Middle frontal gyrus (tissue), 1 donor: ENCODE measurements around the gene PPP2R5C.

Experiments used
- DNase-seq: peaks from one replicate; pipeline ENCODE4 v3.0.0-alpha.2; 2015; ENCODE audit warnings: low spot score; ENCODE audit errors: extremely low spot score

PPP2R5C gene

DNA sequence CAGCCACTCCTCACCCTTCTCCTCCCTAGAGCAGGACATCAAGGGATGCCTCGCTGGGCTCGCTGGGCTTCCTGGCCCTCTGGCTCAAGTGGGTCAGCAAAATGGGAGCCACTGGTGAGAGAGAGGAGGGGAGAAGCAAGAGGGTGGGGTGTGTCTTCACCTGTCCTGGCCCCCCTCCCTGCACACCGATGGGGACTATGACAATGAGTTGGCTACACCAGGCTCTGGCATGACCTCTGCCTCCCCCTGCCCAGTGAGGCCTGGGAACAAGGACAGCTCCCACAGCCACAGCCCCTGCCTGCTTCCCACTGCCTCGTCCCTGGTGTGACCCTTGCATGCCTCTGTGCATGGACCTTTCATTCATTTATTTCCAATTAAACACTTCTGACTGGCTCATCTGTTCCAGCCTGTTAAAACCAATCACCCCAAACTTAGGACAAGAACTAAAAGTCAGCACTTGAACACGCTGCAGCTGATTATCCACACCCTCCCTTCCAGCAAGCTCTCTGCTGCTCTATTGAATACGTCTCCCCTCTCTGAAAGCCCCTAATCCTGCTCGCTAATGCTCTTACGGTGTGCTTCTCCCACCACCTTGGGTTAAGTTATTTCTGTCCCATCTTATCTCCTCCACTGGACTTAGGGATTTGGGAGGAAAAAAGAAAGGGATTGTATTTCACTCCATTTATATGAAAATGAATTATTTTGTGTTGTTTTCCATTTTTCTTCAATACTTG, 5.8 kb upstream of the PPP2R5C start:
- DNase-seq: no peak

- no peak for DNase-seq
These were observed 4.3 kb upstream of the PPP2R5C start for GRCh38 chr14:101757064-101757838.

GRCh38 chr14:101757839-101758211, 3.7 kb upstream of the PPP2R5C start:
- DNase-seq: no peak

GRCh38 chr14:101758913-101759593, 2.5 kb upstream of the PPP2R5C start:
- DNase-seq: no peak

DNA sequence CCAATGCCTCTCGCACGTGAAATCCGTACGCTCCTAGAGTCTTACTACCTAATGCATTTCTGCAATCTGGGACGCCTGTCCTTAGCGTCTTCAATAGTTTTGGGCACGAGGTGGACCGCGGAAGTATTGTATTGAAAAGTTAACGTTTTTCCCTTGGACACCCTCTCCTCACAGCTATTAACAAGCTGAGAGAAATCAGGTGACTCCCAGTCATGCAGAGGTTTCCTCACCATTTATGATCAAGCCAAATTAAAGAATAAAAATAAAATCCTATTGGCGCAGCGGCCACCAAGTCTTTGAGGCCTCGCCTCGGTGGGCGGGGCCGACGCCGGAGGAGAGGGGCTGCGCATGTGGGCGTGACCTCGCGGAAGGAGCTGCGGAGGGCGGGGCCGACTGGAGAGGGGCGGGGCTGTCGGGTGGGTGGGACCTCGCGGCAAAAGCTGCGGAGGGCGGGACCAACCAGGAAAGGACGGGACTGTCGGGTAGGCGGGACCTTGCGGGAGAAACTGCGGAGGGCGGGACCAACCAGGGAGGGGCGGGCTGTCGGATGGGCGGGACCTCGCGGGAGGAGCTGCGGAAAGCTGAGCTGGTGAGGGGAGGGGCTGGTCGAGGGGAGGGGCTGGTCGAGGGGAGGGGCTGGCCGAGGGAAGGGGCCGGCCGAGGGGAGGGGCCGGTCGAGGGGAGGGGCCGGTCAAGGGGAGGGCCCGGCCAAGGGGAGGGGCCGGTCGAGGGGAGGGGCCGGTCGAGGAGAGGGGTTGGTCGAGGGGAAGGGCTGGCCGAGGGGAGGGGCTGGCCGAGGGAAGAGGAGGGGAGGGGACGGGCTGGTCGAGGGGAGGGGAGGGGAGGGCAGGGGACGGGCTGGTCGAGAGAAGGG, 1.1 kb upstream of the PPP2R5C start:
- DNase-seq: peak; percentile 84

GRCh38 chr14:101761881-101762529, 496 bp downstream of the PPP2R5C start:
- DNase-seq: no peak

DNA sequence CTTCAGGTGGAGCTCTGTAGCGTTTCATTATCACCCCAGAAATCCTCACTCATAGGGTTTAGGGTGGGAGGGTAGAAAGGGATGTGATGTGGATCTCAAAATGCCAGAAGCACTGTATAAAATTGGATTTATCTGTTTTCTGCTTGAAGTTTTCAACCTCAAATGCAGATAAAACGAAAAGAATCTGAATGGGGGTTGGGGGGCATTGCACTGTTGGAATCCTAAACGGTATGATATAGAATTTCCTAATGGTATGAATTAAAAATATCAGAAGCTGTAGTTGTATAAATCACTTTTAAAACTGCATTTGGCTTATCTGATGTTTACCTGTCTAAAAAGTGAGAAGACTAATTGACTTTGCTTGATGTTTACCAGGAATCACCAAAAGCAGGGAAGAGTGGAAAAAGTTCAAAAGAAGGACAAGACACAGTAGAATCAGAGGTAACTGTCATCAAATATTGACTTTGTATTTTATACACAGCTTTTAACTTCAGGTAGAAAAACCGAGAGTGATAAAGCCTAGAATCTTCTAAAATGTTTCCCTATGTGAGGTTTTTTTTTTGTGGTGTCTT, 1.1 kb downstream of the PPP2R5C start:
- DNase-seq: no peak

GRCh38 chr14:101763941-101764709, 2.6 kb downstream of the PPP2R5C start:
- no peak for DNase-seq

GRCh38 chr14:101767618-101768362, 6.3 kb downstream of the PPP2R5C start:
- no peak for DNase-seq

DNA sequence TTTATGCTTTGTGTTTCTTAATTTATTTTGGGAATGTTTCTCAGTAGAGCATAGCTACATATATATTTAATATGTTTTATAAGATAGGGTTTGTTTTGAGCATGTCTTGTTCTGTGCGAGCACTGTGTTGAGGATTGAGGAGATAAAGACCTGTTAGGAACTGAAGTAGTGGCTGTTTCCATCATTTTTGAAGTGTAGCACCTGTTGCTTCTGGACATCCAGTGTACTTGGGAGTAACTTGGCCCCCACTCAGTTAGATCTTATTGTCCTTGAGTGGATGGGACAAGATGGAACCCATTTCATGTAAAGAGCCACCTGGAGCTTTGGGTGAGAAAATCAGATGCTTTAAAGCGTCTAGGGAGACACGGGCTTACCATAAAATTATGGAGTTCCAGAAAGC, 8.7 kb downstream of the PPP2R5C start:
- no peak for DNase-seq

DNA sequence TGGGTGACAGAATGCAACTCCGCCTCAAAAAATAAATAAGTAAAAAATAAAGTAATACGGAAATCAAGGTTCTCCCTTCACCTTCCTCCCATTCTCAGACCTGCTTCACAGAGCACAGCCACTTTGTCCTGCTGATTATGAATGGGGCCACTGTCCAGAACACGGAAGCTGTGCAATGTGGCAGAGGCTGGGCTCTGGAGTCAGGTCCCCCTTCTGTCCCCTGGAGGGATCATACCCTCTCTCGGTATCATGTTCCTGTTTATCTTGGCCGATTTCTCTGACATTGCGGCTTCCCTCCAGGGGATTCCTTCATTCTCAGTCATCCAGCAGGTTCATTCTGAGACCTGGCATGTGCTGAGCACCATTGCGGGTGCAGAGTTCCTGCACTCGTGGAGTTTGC, 11.3 kb downstream of the PPP2R5C start:
- DNase-seq: no peak

DNA sequence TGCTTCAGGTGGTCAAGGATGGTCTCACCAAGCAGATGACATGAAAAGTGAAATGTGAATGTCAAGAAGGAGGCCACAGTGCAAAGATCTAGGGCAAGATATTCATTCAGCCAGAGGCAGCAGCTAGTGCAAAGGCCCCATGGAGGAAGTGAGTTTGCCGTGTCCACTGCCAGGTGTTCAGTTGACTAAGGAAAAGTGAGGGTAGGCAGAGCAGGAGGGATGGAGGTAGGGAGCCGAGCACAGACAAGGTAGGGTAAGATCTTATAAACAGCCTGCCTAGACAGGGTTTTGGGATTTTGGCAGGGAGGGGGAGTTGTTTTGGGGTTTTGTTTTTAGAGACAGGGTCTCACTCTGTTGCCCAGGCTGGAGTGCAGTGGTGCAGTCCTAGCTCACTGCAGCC, 11.9 kb downstream of the PPP2R5C start:
- no peak for DNase-seq

DNA sequence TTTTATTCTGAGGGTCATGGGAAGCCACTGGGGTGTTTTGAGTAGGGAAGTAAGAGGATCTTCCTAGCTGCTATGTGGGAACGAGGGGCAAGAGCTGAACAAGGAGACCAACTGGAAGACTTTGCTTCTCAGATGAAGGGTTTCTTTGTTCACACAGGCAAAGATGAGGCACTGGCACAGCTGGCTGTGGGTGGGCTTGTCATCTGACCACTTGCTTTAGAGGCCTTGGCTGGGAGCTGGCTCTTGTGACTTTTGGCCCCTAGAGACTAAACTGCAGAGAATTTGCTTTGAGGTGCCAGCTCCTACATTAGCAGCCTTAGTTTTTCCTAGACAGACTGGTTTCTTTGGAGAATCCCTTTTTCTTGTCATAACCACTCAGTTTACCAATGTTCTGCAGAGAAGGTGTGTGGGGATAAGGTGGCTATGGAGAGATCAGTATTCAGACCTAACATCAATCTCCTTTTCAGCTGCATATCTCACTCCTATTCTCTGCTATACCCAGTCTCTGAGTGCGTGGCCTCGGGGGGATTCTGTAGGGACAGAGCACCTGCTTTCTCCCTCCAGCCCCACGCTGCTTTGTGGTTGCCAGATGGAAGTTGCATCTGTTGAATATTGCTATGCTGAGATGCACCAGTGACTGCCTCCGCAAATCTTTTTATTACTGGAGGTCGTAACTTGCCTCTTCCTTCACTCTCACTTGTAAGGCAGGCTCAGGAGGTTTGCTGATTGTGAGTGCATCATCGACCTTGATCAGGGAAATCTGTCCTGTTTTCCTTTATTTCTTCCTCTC, 12.7 kb downstream of the PPP2R5C start:
- DNase-seq: no peak

DNA sequence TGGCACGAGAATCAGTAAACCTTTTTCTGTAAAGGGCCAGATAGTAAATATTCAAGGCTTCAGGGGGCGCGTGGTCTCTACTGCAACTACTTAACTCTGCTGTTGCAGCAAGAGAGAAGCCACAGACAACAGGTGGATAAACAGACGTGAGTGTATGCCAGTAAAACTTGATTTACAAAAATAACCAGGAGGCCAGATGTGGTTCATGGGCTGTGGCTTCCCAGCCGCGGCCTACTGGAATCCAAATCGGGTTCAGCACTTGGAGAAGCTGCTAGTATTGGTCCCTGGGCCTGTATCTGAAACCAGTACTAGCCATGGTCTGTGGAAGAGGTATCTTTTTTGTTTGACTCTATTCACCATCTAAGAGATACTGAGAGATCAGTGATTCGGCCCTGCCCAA, 13.3 kb downstream of the PPP2R5C start:
- DNase-seq: no peak

DNA sequence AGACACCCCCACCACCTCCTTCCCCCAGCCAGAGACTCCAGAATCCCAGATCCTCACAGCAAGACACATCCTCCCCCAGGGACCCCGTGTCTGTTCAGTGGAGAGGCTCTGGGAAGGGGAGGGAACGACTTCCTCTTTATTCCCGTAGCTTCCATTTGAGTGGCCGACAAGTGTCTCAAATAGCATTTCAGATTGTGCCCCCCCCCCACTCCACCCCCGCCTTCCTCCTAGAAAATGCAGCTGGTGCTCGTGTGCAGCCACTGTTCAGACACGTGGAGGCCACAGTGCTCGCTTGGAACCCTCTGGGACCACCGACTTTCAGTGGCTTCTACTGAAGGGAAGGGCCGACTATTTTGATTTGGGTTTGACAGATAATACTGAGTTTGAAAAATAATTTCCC, 14.3 kb downstream of the PPP2R5C start:
- no peak for DNase-seq

GRCh38 chr14:101776344-101776743, 14.8 kb downstream of the PPP2R5C start:
- no peak for DNase-seq

- no peak for DNase-seq
These were observed 18.9 kb downstream of the PPP2R5C start for GRCh38 chr14:101780390-101780789.

DNA sequence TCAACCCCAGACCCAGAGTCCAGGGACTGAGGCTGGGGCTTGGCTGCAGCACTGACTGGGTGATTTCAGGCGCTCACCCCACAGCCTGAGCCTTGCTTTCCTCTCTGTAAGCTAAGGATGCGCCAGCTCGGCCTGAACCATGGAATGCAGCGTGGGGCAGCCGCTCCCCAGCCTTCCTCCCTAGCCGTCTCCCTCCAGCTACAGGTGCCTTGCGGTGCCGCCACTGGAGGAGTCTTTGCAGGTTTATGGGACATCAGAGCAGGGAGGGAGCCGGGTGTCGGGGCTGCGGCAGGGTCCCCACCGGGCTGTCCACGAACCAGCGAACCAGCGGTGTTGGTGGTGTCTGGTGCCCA, 19.4 kb downstream of the PPP2R5C start:
- DNase-seq: no peak
